Gastroesophageal sphincter (tissue), 3 donors: ENCODE data around the gene KIF1A.

Source experiments
- EP300 ChIP-seq: sonication (generic); formaldehyde crosslinking; IDR thresholded peaks from one replicate; pipeline ENCODE4 v1.6.1; 2017; ENCODE audit warnings: antibody characterized with exemption, mild to moderate bottlenecking
- POLR2AphosphoS5 ChIP-seq: sonication (generic); formaldehyde crosslinking; IDR thresholded peaks from one replicate; pipeline ENCODE4 v1.6.1; 2017; ENCODE audit warnings: antibody characterized with exemption
- TF ChIP-seq, protein P1 (sequence below), 4 experiments: fragments of 200-600 bp in 2 of 4; fragments of 450-650 bp in 2 of 4; sonication (generic) in 1 of 4; IDR thresholded peaks; one replicate each; pipeline ENCODE4 v1.5.1; 2017 to 2019; ENCODE audit warnings: antibody characterized with exemption in 4 of 4, mild to moderate bottlenecking in 2 of 4, moderate library complexity in 2 of 4

DNA sequence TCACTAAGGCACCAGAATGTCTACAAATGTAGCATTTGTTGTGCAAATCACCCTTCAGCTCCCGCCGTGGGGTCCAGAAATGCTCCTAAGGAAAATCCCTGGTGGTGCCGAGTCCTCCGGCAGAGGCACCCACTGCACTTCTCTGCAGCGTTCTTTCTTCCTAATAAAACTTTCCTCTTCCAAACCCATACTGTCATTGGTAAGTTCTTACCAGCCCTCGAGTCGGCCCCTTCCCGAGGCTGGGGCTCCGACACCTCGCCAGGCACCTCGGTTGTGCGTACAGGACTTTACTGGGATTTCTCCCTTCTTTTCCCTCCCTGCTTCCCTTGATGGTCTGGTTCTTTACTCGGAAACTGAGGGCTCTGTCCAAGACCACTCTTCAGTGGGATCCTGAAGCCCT, 38.3 kb upstream of the KIF1A start:
- TF ChIP-seq EP300 (no peak), POLR2AphosphoS5 (no peak)
- TF ChIP-seq, protein P1, sequence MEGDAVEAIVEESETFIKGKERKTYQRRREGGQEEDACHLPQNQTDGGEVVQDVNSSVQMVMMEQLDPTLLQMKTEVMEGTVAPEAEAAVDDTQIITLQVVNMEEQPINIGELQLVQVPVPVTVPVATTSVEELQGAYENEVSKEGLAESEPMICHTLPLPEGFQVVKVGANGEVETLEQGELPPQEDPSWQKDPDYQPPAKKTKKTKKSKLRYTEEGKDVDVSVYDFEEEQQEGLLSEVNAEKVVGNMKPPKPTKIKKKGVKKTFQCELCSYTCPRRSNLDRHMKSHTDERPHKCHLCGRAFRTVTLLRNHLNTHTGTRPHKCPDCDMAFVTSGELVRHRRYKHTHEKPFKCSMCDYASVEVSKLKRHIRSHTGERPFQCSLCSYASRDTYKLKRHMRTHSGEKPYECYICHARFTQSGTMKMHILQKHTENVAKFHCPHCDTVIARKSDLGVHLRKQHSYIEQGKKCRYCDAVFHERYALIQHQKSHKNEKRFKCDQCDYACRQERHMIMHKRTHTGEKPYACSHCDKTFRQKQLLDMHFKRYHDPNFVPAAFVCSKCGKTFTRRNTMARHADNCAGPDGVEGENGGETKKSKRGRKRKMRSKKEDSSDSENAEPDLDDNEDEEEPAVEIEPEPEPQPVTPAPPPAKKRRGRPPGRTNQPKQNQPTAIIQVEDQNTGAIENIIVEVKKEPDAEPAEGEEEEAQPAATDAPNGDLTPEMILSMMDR (IDR thresholded peaks at IDR 0.05) = no peak
